ENCODE measurements around the gene E2F1.

The E2F1 gene

GRCh38 chr20:33673114-33673409 lies 13.1 kb downstream of the E2F1 start:
- H3K4me3 ChIP-seq (ENCODE audit: low read depth, low read length) = peak overlapping the region; percentile 62

- no peak overlapping the region for H3K4me3 ChIP-seq (ENCODE audit: low read depth, low read length)
Observed at GRCh38 chr20:33672426-33673113, 13.6 kb downstream of the E2F1 start.

GRCh38 chr20:33671573-33672288 lies 14.5 kb downstream of the E2F1 start:
- H3K4me3 ChIP-seq (ENCODE audit: low read depth, low read length) = no peak overlapping the region

- H3K4me3 ChIP-seq (ENCODE audit: low read depth, low read length) = no peak overlapping the region
Observed at GRCh38 chr20:33670715-33671499, 15.3 kb downstream of the E2F1 start.

- H3K4me3 ChIP-seq (ENCODE audit: low read depth, low read length) = no peak overlapping the region
Observed at GRCh38 chr20:33669873-33670640, 16.1 kb downstream of the E2F1 start.

- H3K4me3 ChIP-seq (ENCODE audit: low read depth, low read length) = no peak overlapping the region
Observed at GRCh38 chr20:33669224-33669623, 17.0 kb downstream of the E2F1 start.

- H3K4me3 ChIP-seq (ENCODE audit: low read depth, low read length) = no peak overlapping the region
Observed at GRCh38 chr20:33668466-33669155, 17.6 kb downstream of the E2F1 start.

- peak overlapping the region; percentile 24 for H3K4me3 ChIP-seq (ENCODE audit: low read depth, low read length)
Observed at GRCh38 chr20:33667676-33668465, 18.3 kb downstream of the E2F1 start.

GRCh38 chr20:33667245-33667675 lies 18.9 kb downstream of the E2F1 start:
- peak overlapping the region; percentile 24 for H3K4me3 ChIP-seq (ENCODE audit: low read depth, low read length)

GRCh38 chr20:33666293-33667244 lies 19.6 kb downstream of the E2F1 start, which contains the start of gene ACTL10:
Gene ACTL10 (plus strand): TSS chr20:33666943. CDS start chr20:33667498, 555 bp downstream.
- peak within 1 kb of the TSS; percentile 24 for H3K4me3 ChIP-seq (ENCODE audit: low read depth, low read length)

GRCh38 chr20:33664762-33665144 lies 21.4 kb downstream of the E2F1 start:
- H3K4me3 ChIP-seq (ENCODE audit: low read depth, low read length) = no peak overlapping the region

- peak overlapping the region; percentile 83 for H3K4me3 ChIP-seq (ENCODE audit: low read depth, low read length)
Observed at GRCh38 chr20:33664085-33664761, 22.0 kb downstream of the E2F1 start.

- H3K4me3 ChIP-seq (ENCODE audit: low read depth, low read length) = peak overlapping the region; percentile 83
Observed at GRCh38 chr20:33663161-33664084, 22.8 kb downstream of the E2F1 start.

GRCh38 chr20:33662172-33662571 lies 24.0 kb downstream of the E2F1 start, which contains the start of gene C20orf144:
Gene C20orf144 (plus strand): TSS chr20:33662327. CDS start chr20:33662346, 19 bp downstream.
- peak within 1 kb of the TSS; percentile 83 for H3K4me3 ChIP-seq (ENCODE audit: low read depth, low read length)

GRCh38 chr20:33660685-33661058 lies 25.5 kb downstream of the E2F1 start:
- H3K4me3 ChIP-seq (ENCODE audit: low read depth, low read length) = no peak overlapping the region

GRCh38 chr20:33660035-33660684 lies 26.0 kb downstream of the E2F1 start:
- no peak overlapping the region for H3K4me3 ChIP-seq (ENCODE audit: low read depth, low read length)

Data from iPS-11a (cell line).